Ovary (tissue), 3 donors: ENCODE measurements around the gene ECEL1.

ENCODE experiments used
- CTCF ChIP-seq, 3 donors: fragments of 450-650 bp in 2 of 3; fragments of 200-600 bp in 1 of 3; IDR thresholded peaks; one replicate each; pipeline versions ENCODE4 v1.5.1 to v1.8.0; 2016 to 2022; ENCODE audit warnings: antibody characterized with exemption in 3 of 3, mild to moderate bottlenecking in 1 of 3
- POLR2A ChIP-seq: fragments of 450-650 bp; IDR thresholded peaks from one replicate; pipeline ENCODE4 v1.6.1; 2017; ENCODE audit warnings: antibody characterized with exemption, mild to moderate bottlenecking, moderate library complexity
- donor health status: DM: no; HTN: no; CAD: no.

- TF ChIP-seq CTCF (IDR thresholded peaks at IDR 0.05) (no peak), POLR2A (no peak)
These were observed 23.8 kb upstream of the ECEL1 start for GRCh38 chr2:232511336-232511890.
